ENCODE results near the gene PTGES3.

PTGES3 gene

GRCh38 chr12:56645717-56646446 is 42.2 kb downstream of the PTGES3 start, which contains the start of gene ATP5F1B:
ATP5F1B (minus strand) TSS chr12:56645984; CDS start chr12:56645963, 21 bp downstream.
- DNase-seq = peak; percentile 100

DNA sequence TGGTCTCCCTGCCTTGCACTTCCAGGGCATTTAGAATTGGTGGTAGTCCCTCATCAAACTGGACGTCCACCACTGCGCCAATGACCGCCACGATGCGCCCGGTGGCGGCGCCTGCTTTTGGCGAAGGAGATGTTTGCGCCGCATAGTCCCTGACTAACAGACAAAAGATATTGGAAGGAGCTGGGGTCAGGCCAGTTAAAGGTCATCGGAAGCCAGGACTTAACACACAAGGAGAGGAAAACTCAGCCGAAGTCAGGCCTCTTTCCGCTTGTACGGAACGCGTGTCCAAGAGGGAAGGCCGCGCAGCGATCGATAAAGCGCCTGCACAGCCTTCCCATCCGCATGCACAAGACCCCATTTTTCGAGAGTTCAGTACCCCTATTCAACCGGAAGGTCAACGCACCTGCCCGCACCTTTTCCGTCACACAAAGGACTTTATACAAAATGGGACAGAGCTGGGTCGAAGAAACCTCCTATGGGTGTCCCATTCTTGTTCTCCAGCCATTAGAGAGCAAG is 42.8 kb downstream of the PTGES3 start:
- DNase-seq = peak; percentile 56

DNA sequence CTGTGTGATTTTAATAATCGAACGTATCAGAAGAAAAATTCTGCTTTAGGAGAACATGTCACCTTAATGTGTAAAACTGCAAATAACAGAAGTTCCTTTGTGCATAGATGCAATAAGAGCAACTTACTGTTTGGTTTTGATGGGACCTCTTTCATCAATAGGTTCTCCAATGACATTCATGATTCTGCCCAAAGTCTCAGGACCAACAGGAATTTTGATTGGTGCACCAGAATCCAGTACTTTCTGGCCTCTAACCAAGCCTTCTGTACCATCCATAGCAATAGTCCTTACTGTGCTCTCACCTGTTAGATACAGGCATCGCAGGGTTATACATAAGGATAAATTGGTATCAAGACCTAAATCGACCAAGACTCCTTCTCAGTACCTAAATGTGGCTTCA is 43.4 kb downstream of the PTGES3 start:
- no peak for DNase-seq

- no peak for DNase-seq
Observed at GRCh38 chr12:56641219-56641618, 46.9 kb downstream of the PTGES3 start.

GRCh38 chr12:56637621-56638020 is 50.5 kb downstream of the PTGES3 start:
- DNase-seq = no peak

- DNase-seq = peak; percentile 99
Observed at GRCh38 chr12:56636675-56637540, 51.2 kb downstream of the PTGES3 start.

- DNase-seq = peak; percentile 84
Observed at GRCh38 chr12:56635806-56636674, 52.0 kb downstream of the PTGES3 start.

- peak; percentile 87 for DNase-seq
Observed at GRCh38 chr12:56634837-56635791, 53.0 kb downstream of the PTGES3 start.

GRCh38 chr12:56634242-56634836 is 53.7 kb downstream of the PTGES3 start:
- DNase-seq = peak; percentile 72

GRCh38 chr12:56633468-56634241 is 54.4 kb downstream of the PTGES3 start:
- DNase-seq = no peak

- DNase-seq = peak; percentile 11
Observed at GRCh38 chr12:56632701-56633467, 55.2 kb downstream of the PTGES3 start.

GRCh38 chr12:56631790-56632700 is 56.0 kb downstream of the PTGES3 start:
- DNase-seq = no peak

GRCh38 chr12:56630180-56630632 is 57.9 kb downstream of the PTGES3 start, which contains the start of gene BAZ2A:
BAZ2A (minus strand) TSS chr12:56630326; CDS start chr12:56617530, 12,796 bp downstream.
- DNase-seq = peak; percentile 79

DNA sequence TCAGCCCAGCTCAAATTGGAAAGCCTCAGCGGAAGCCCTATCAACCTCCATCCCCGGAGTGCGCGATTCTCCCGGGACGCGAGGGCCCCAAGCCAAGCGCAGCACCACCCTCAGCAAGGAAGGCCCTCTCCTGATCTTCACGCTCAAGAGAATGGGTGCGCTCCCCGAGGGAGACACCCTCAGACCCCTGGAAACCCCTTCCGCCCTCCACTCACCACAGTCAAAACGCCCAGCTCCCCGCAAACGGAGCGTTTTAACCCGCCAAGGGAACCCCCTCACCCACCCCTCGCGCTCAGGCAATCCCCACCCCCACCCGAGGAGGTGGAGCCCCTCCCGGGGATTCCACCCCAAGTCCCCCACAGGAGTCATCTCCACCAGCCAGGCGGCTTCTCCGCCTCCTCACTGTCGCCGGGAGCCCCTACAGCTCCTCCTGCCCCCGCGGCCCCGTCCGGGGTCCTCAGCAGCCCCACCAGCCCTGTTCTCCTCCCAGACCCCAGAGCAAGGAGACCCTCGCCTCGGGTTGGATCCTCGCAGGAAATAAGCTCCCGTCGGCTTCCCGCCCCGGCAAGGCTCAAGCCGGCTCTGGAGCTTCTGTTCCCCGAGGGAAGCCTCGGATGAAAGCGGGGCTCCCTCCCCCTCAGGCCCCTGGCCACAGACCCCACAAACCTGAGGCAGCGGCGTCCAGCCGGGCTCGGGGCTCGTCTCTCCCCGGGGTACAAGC is 58.5 kb downstream of the PTGES3 start:
- peak; percentile 37 for DNase-seq

DNA sequence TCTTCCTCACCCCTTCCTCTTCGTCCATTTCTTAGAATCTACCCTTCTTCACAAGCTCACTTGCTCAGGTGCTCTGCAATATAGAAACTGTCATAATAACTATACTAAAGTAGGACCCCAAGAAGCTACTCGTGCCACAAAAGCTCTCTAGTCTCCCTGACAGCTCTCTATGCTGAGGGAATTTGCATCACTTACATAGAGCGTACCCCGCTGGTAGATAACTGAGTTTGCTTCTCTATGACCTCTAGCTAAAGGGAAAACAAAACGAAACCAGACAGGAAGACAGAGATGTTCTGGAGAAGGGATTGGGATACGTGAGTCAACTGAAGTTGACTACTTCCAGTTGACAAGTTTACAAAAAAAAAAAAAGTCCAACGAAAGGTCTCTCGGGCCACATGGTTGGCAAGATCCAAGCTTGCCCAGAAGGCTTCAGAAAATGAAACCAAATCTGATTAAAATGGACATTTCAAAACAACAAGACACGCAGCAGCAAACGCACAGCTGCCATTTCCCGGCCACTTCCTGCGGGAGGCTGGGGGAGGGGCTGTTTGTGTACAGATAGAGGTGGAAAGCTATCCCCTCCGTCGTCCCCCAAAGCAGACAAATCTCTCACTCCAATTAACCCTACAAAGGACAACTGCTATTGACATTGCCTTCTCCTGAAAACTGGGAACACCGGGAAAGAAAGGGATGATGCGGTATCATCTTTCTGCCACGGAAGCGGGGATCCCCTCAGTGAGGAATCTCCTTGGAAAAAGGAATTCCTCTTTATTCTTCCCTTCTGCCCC is 59.2 kb downstream of the PTGES3 start:
- DNase-seq = peak; percentile 37

DNA sequence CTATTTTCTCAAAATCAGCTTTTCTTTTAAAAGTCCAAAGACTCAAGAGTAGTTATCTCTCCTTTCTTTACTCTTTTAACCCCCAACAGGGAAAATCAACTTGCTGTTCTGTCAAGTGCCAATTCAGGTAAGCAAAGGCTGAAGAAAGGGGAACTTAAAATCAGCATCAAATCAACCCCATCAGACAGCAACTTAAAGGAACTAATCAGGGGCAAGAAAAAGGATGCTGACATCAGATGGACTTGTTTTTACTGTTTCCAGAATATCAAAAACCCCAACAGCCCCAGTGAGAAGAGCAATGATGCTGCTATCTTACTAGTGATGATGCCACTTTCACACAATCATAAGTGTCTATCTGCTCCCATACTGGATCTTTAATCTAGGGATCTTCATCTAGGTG is 61.4 kb downstream of the PTGES3 start:
- no peak for DNase-seq

DNA sequence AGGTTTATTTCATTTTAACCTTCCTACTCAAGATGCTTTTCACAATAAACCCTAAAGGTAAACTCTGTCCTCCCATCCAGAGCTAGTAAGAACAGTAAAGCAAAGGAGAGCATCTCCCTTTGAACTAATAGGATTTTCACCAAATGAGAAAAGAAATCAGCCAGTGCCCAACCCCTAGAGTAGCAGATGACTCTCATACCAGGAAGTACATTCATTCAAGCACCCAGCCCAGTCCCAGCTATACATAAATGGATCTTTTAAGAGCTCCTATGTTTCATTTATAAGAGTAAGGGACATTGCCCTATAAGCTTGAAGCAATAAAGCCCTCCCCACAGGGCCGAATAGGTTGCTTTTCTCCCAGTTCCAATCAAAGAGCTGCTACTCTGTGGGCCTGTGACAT is 65.5 kb downstream of the PTGES3 start:
- DNase-seq = no peak
